IMR-90 (cell line): Measurements from ENCODE around the gene PARD3. TPM values are rescaled to one million over a fixed set of nuclear protein-coding genes. Genes with fewer than 3 reads are reported as not detected.

Experiments
- ATAC-seq: fragments of 200-7000 bp; cut with Tn5 transposase; 2 replicates; pipeline ENCODE4 v1.9.1; 2020; ENCODE audit warnings: low read depth, mild to moderate bottlenecking, moderate library complexity
- BruUV-seq: library from RNA; stranded (reverse); fragments of 400-500 nt; replicated peaks from 2 replicates; lab custom pipeline; 2021; lab: Mats Ljungman, UMichigan
- CTCF ChIA-PET: fragments of 300-600 bp; formaldehyde crosslinking; extraction: SDS; loops from one replicate; lab custom pipeline; 2021; ENCODE audit warnings: antibody characterized with exemption; lab: Yijun Ruan, JAX
- POLR2A ChIA-PET: fragments of 300-600 bp; sonication (Branson Sonifier 250); formaldehyde crosslinking; loops from one replicate; lab custom pipeline; 2022; ENCODE audit warnings: antibody characterized with exemption; ENCODE audit not compliant: unreplicated experiment; lab: Charles Lee
- DNase-seq: peaks from one replicate; pipeline ENCODE4 v3.0.0; 2013
- H2AFZ ChIP-seq: replicated peaks from 2 replicates; pipeline ENCODE3; 2013; ENCODE audit warnings: low read length, mild to moderate bottlenecking; ENCODE audit not compliant: poor library complexity
- H2AK5ac ChIP-seq: 2 replicates; pipeline ENCODE4 v1.6.1; 2013; ENCODE audit warnings: low read depth, low read length, inconsistent platforms
- H2AK9ac ChIP-seq: replicated peaks from 2 replicates; pipeline ENCODE3; 2013; ENCODE audit warnings: mild to moderate bottlenecking, low read depth, low read length, moderate library complexity; ENCODE audit not compliant: poor library complexity
- H2BK120ac ChIP-seq: 2 replicates; pipeline ENCODE4 v1.6.1; 2013; ENCODE audit warnings: low read depth, low read length, inconsistent platforms
- H2BK15ac ChIP-seq: 3 replicates; pipeline ENCODE4 v1.6.1; 2013; ENCODE audit warnings: low read depth, low read length, inconsistent platforms
- H2BK20ac ChIP-seq: 2 replicates; pipeline ENCODE4 v1.6.1; 2013; ENCODE audit warnings: low read depth, mild to moderate bottlenecking, inconsistent platforms, low read length, moderate library complexity
- H2BK5ac ChIP-seq: 2 replicates; pipeline ENCODE4 v1.6.1; 2013; ENCODE audit warnings: mild to moderate bottlenecking, low read depth, low read length, inconsistent platforms; ENCODE audit not compliant: poor library complexity, severe bottlenecking
- H3K14ac ChIP-seq: replicated peaks from 2 replicates; pipeline ENCODE4 v1.6.1; 2013; ENCODE audit warnings: low read depth, low read length, inconsistent platforms
- H3K18ac ChIP-seq: 2 replicates; pipeline ENCODE4 v1.6.1; 2013; ENCODE audit warnings: low read depth, low read length, control low read depth
- H3K23ac ChIP-seq: 2 replicates; pipeline ENCODE4 v1.6.1; 2013; ENCODE audit warnings: low read depth, low read length, inconsistent platforms
- H3K27ac ChIP-seq: 2 replicates; pipeline ENCODE4 v1.5.1; 2013; ENCODE audit warnings: mild to moderate bottlenecking, control low read depth, low read length; ENCODE audit not compliant: insufficient read depth
- H3K27me3 ChIP-seq: 2 replicates; pipeline ENCODE4 v1.6.1; 2013; ENCODE audit warnings: low read length; ENCODE audit not compliant: control insufficient read depth, insufficient read depth
- H3K36me3 ChIP-seq: 2 replicates; pipeline ENCODE4 v1.6.1; 2013; ENCODE audit warnings: low read length, mixed read lengths; ENCODE audit not compliant: control insufficient read depth, insufficient read depth
- H3K4ac ChIP-seq: 2 replicates; pipeline ENCODE4 v1.6.1; 2013; ENCODE audit warnings: low read depth, low read length, inconsistent platforms
- H3K4me1 ChIP-seq: 2 replicates; pipeline ENCODE4 v1.6.1; 2013; ENCODE audit warnings: low read length, mixed read lengths; ENCODE audit not compliant: control insufficient read depth, insufficient read depth
- H3K4me2 ChIP-seq: 2 replicates; pipeline ENCODE4 v1.6.1; 2013; ENCODE audit warnings: low read depth, mild to moderate bottlenecking, control low read depth, low read length, moderate library complexity
- H3K4me3 ChIP-seq: 2 replicates; pipeline ENCODE4 v1.5.1; 2013; ENCODE audit warnings: low read depth, mild to moderate bottlenecking, control low read depth, low read length, moderate library complexity; ENCODE audit not compliant: insufficient read depth
- H3K56ac ChIP-seq: 2 replicates; pipeline ENCODE4 v1.6.1; 2013; ENCODE audit warnings: low read length, inconsistent platforms; ENCODE audit not compliant: insufficient read depth; ENCODE audit errors: extremely low read depth
- H3K79me1 ChIP-seq, 2 experiments: 2 replicates each; pipeline ENCODE4 v1.6.1; 2013; ENCODE audit warnings: low read length in 2 of 2, inconsistent platforms in 1 of 2, low read depth in 1 of 2
- H3K9ac ChIP-seq: 2 replicates; pipeline ENCODE4 v1.6.1; 2013; ENCODE audit warnings: low read depth, low read length, control low read depth
- H3K9me1 ChIP-seq: 2 replicates; pipeline ENCODE4 v1.6.1; 2013; ENCODE audit warnings: low read length, inconsistent platforms; ENCODE audit not compliant: insufficient read depth
- H3K9me3 ChIP-seq: 2 replicates; pipeline ENCODE4 v1.6.1; 2013; ENCODE audit warnings: low read length; ENCODE audit not compliant: control insufficient read depth, insufficient read depth
- H4K20me1 ChIP-seq: 2 replicates; pipeline ENCODE4 v1.6.1; 2013; ENCODE audit warnings: low read length, inconsistent platforms; ENCODE audit not compliant: insufficient read depth
- H4K5ac ChIP-seq: 2 replicates; pipeline ENCODE4 v1.6.1; 2013; ENCODE audit warnings: mild to moderate bottlenecking, low read depth, low read length, control low read depth
- H4K8ac ChIP-seq, 2 experiments: 2 replicates each; pipeline ENCODE4 v1.6.1; 2013; ENCODE audit warnings: low read depth in 2 of 2, low read length in 2 of 2, control low read depth in 1 of 2, inconsistent platforms in 1 of 2
- H4K91ac ChIP-seq: 2 replicates; pipeline ENCODE4 v1.6.1; 2013; ENCODE audit warnings: low read depth, low read length, inconsistent platforms; ENCODE audit not compliant: insufficient read depth
- BHLHE40 ChIP-seq: fragments of 150-350 bp; IDR thresholded peaks from 2 replicates; pipeline ENCODE4 v1.6.1; 2016; ENCODE audit warnings: mild to moderate bottlenecking, low read depth, low read length
- MAZ ChIP-seq: IDR thresholded peaks from 2 replicates; pipeline ENCODE4 v1.6.1; 2012; ENCODE audit warnings: low read depth, mild to moderate bottlenecking, low read length, improper control_type of control experiment, moderate library complexity, borderline replicate concordance
- POLR2A ChIP-seq: IDR thresholded peaks from 2 replicates; pipeline ENCODE4 v1.6.1; 2012; ENCODE audit warnings: mild to moderate bottlenecking, low read depth, low read length
- RCOR1 ChIP-seq: IDR thresholded peaks from 2 replicates; pipeline ENCODE4 v1.6.1; 2012; ENCODE audit warnings: mild to moderate bottlenecking, low read length, improper control_type of control experiment; ENCODE audit not compliant: insufficient replicate concordance
- RFX5 ChIP-seq: IDR thresholded peaks from 2 replicates; pipeline ENCODE4 v1.8.0; 2012; ENCODE audit warnings: low read depth, mild to moderate bottlenecking, low read length, moderate library complexity
- WGBS, 2 experiments: methylation state at CpG; one replicate each; pipeline versions ENCODE4 v1.1.5 to v1.1.7; 2013; ENCODE audit warnings: missing lambda C conversion rate in 2 of 2; ENCODE audit not compliant: insufficient read length in 1 of 2; ENCODE audit errors: extremely low coverage in 2 of 2; 5-methylcytosine and 5-hydroxymethylcytosine counted together
- dilution Hi-C: fragments of 300-500 bp; cut with HindIII; formaldehyde crosslinking; loops from one replicate; pipeline ENCODE4 v1.14.3; 2018; ENCODE audit warnings: low sequenced_read_pairs; ENCODE audit not compliant: unreplicated experiment
- in situ Hi-C: fragments of 300-500 bp; cut with MboI; formaldehyde crosslinking; loops from 3 replicates; pipeline ENCODE4 v1.14.3; 2019; ENCODE audit warnings: low sequenced_read_pairs, inconsistent platforms, mixed read lengths
- intact Hi-C: fragments of 100-400 bp; cut with micrococcal nuclease; formaldehyde crosslinking; loops from 2 replicates; pipeline ENCODE4 v1.10.0; 2022
- polyA plus RNA-seq, 3 experiments: library from polyadenylated mRNA; depleted of rRNA; stranded (reverse); fragments of >200 nt; gene quantifications; 2 replicates each; pipeline ENCODE4 v1.2.3, GENCODE V29; 2012; ENCODE audit warnings: low replicate concordance in 1 of 3
- total RNA-seq: library from RNA; depleted of rRNA; stranded (reverse); fragments of >200 nt; gene quantifications from 2 replicates; pipeline ENCODE4 v1.2.3, GENCODE V29; 2012
- TF ChIP-seq, protein P1 (sequence below): fragments of 150-350 bp; IDR thresholded peaks from 2 replicates; pipeline ENCODE4 v1.6.1; 2017; ENCODE audit warnings: mild to moderate bottlenecking, antibody characterized with exemption, low read length, low read depth

PARD3 gene
- total and polyA plus RNA-seq, 2 of the 4 experiments (the other 2 are of a cell fraction), result 14.6 to 37.5 TPM

DNA sequence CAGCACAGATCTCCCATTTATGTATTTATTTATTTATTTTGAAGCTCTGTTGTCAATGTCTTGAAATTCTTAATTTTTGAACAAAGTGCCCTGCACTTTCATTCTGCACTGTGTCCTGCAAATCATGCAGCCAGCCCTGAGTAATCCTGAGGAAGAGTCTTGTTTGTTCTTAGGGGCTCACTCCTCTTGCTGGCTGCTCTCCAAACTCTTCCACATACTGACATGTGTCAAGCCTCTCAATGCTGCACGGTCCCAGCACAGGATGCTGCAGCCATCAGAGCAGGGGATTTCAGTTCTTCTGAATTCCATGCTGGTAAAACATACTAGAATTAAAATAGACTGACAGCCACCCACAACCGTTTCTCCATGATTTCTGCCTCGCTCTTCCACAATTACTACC is 207.2 kb downstream of the PARD3 start:
- no peak for ATAC-seq
- intact Hi-C loops (no loop called here), in situ Hi-C loops (no loop called here), dilution Hi-C loops (no loop called here)
- H2AK9ac ChIP-seq, result no peak overlapping the region
- H3K9ac ChIP-seq, result no peak overlapping the region
- POLR2A ChIA-PET, result no interaction called here
- CTCF ChIA-PET, result no interaction called here
- DNase-seq, result peak; percentile 20
- H4K20me1 ChIP-seq, result no peaks in the 10 kb centered on the region
- H2BK120ac ChIP-seq, result no peak overlapping the region
- no peak overlapping the region for H2AK5ac ChIP-seq
- no peak overlapping the region for H3K4ac ChIP-seq
- no peak overlapping the region for H3K4me3 ChIP-seq
- H4K8ac ChIP-seq, result no peak overlapping the region
- H3K4me2 ChIP-seq, result no peak overlapping the region
- no peak overlapping the region for H2BK20ac ChIP-seq
- peaks cover 18% of the 10 kb centered on the region in 2 experiments; a peak in 3 of 4 replicates for H3K79me1 ChIP-seq
- H4K5ac ChIP-seq, result no peak overlapping the region
- H3K9me3 ChIP-seq, result no peaks in the 10 kb centered on the region
- WGBS, 2 experiments, result no CpG with 5 or more reads among the region's 3 CpGs
- H3K23ac ChIP-seq, result no peak overlapping the region
- TF ChIP-seq RFX5 (no peak), BHLHE40 (no peak), MAZ (no peak), POLR2A (no peak), RCOR1 (no peak)
- TF ChIP-seq, protein P1, sequence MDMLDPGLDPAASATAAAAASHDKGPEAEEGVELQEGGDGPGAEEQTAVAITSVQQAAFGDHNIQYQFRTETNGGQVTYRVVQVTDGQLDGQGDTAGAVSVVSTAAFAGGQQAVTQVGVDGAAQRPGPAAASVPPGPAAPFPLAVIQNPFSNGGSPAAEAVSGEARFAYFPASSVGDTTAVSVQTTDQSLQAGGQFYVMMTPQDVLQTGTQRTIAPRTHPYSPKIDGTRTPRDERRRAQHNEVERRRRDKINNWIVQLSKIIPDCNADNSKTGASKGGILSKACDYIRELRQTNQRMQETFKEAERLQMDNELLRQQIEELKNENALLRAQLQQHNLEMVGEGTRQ, result no peak
- H3K9me1 ChIP-seq, result peaks cover 3% of the 10 kb centered on the region; the same call in 1 of the 2 replicates
- H4K91ac ChIP-seq, result no peak overlapping the region
- H2BK15ac ChIP-seq, result no peak overlapping the region
- H3K4me1 ChIP-seq, result peaks cover 2% of the 10 kb centered on the region; the same call in 1 of the 2 replicates
- no peaks in the 10 kb centered on the region for H3K27me3 ChIP-seq
- H3K18ac ChIP-seq, result no peak overlapping the region
- no peak overlapping the region for H2AFZ ChIP-seq
- H3K56ac ChIP-seq, result no peak overlapping the region
- no peak overlapping the region for H3K14ac ChIP-seq
- no TSS peak for BruUV-seq
- no peak overlapping the region for H2BK5ac ChIP-seq
- no peaks in the 10 kb centered on the region for H3K36me3 ChIP-seq
- no peak overlapping the region for H3K27ac ChIP-seq
